Neuronal stem cell (in vitro differentiated cells): ENCODE data around the gene TFAP2B.

Experiments
- DNase-seq: peaks from one replicate; pipeline ENCODE4 v3.0.0-alpha.2; 2013; ENCODE audit warnings: low spot score
- H2AFZ ChIP-seq: one replicate; pipeline ENCODE4 v1.6.1; 2013; ENCODE audit warnings: mild to moderate bottlenecking, low read length, inconsistent platforms
- H2AK5ac ChIP-seq: 2 replicates; pipeline ENCODE4 v1.6.1; 2013; ENCODE audit warnings: low read depth, mild to moderate bottlenecking, inconsistent platforms, low read length, moderate library complexity, mixed read lengths
- H2BK120ac ChIP-seq: 2 replicates; pipeline ENCODE4 v1.6.1; 2013; ENCODE audit warnings: low read depth, mild to moderate bottlenecking, inconsistent platforms, low read length, moderate library complexity, mixed read lengths
- H2BK12ac ChIP-seq: one replicate; pipeline ENCODE4 v1.6.1; 2013; ENCODE audit warnings: low read length, inconsistent platforms
- H2BK15ac ChIP-seq: 2 replicates; pipeline ENCODE4 v1.6.1; 2013; ENCODE audit warnings: mild to moderate bottlenecking, low read length, inconsistent platforms, mixed read lengths
- H2BK5ac ChIP-seq: one replicate; pipeline ENCODE4 v1.6.1; 2013; ENCODE audit warnings: inconsistent platforms, mild to moderate bottlenecking, low read length, moderate library complexity
- H3K14ac ChIP-seq: one replicate; pipeline ENCODE4 v1.6.1; 2013; ENCODE audit warnings: low read length, inconsistent platforms
- H3K18ac ChIP-seq: 2 replicates; pipeline ENCODE4 v1.6.1; 2013; ENCODE audit warnings: low read length, inconsistent platforms
- H3K23ac ChIP-seq: 2 replicates; pipeline ENCODE4 v1.6.1; 2013; ENCODE audit warnings: low read depth, mild to moderate bottlenecking, mixed read lengths, low read length, inconsistent platforms; ENCODE audit not compliant: poor library complexity
- H3K27ac ChIP-seq: replicated peaks from 3 replicates; pipeline ENCODE4 v1.5.1; 2013; ENCODE audit warnings: low read length, inconsistent platforms
- H3K27me3 ChIP-seq, 3 experiments: 2 replicates each; pipeline ENCODE4 v1.6.1; 2013; ENCODE audit warnings: low read length in 3 of 3, mild to moderate bottlenecking in 2 of 3, inconsistent platforms in 1 of 3, low read depth in 1 of 3, mixed read lengths in 1 of 3, moderate library complexity in 1 of 3; ENCODE audit not compliant: control insufficient read depth in 3 of 3, insufficient read depth in 3 of 3
- H3K36me3 ChIP-seq, 2 donors: replicated peaks in 1 of 2; 2 replicates each; pipeline ENCODE4 v1.6.1; 2013; ENCODE audit warnings: low read length in 2 of 2; ENCODE audit not compliant: control insufficient read depth in 2 of 2, insufficient read depth in 2 of 2
- H3K4ac ChIP-seq: 2 replicates; pipeline ENCODE4 v1.6.1; 2013; ENCODE audit warnings: inconsistent platforms, mild to moderate bottlenecking, low read length, moderate library complexity
- H3K4me1 ChIP-seq, 2 donors: 1 replicate in 1 of 2; 2 replicates in 1 of 2; pipeline ENCODE4 v1.6.1; 2013; ENCODE audit warnings: low read length in 2 of 2, low read depth in 1 of 2; ENCODE audit not compliant: control insufficient read depth in 2 of 2, insufficient read depth in 1 of 2
- H3K4me2 ChIP-seq: one replicate; pipeline ENCODE4 v1.6.1; 2013; ENCODE audit warnings: mild to moderate bottlenecking, low read length, inconsistent platforms; ENCODE audit not compliant: insufficient read depth, poor library complexity, severe bottlenecking
- H3K4me3 ChIP-seq, 2 donors: 2 replicates each; pipeline ENCODE4 v1.5.1; 2013; ENCODE audit warnings: low read length in 2 of 2, mild to moderate bottlenecking in 2 of 2, inconsistent platforms in 1 of 2, moderate library complexity in 1 of 2
- H3K79me1 ChIP-seq: one replicate; pipeline ENCODE4 v1.6.1; 2013; ENCODE audit warnings: low read depth, mild to moderate bottlenecking, inconsistent platforms, low read length, moderate library complexity
- H3K9ac ChIP-seq: one replicate; pipeline ENCODE4 v1.6.1; 2013; ENCODE audit warnings: mild to moderate bottlenecking, low read depth, low read length, inconsistent platforms; ENCODE audit not compliant: poor library complexity
- H3K9me3 ChIP-seq, 2 donors: replicated peaks in 1 of 2; 2 replicates each; pipeline versions ENCODE3 to v1.6.1; 2013; ENCODE audit warnings: low read length in 2 of 2, mild to moderate bottlenecking in 2 of 2, inconsistent platforms in 1 of 2, low read depth in 1 of 2, mixed read lengths in 1 of 2, moderate library complexity in 1 of 2; ENCODE audit not compliant: control insufficient read depth in 2 of 2, insufficient read depth in 1 of 2
- H4K8ac ChIP-seq: one replicate; pipeline ENCODE4 v1.6.1; 2013; ENCODE audit warnings: low read depth, mild to moderate bottlenecking, inconsistent platforms, low read length, moderate library complexity
- H4K91ac ChIP-seq: one replicate; pipeline ENCODE4 v1.6.1; 2013; ENCODE audit warnings: low read length, low read depth, mild to moderate bottlenecking, inconsistent platforms; ENCODE audit not compliant: poor library complexity
- WGBS, 2 donors: extraction: QIAGEN DNeasy Blood & Tissue Kit; methylation state at CpG; one replicate each; pipeline ENCODE4 v1.1.7; 2013; ENCODE audit warnings: missing lambda C conversion rate in 2 of 2, mixed read lengths in 1 of 2; ENCODE audit not compliant: insufficient read length in 2 of 2, insufficient replicate concordance in 1 of 2; ENCODE audit errors: extremely low coverage in 2 of 2; 5-methylcytosine and 5-hydroxymethylcytosine counted together

TFAP2B gene

DNA sequence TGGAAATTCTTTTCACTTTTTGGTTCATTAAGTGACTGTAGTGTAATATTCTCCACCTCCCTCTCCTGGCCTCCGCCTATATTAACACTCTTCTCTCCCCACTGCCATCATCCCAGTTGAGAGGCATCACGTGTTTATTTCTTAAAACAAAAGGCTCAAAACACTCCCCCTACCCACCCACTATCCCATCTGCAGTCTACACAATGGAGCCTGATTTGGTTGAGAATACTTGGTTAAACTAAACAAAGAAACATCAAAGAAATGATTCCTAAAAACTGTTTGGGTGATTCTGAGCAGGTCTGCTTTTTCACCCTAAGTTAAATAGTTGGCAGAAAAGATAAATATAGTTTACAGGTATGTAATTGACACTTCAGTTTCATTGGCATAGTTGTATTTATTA is 5.9 kb downstream of the TFAP2B start:
- Histone ChIP-seq H3K27ac (no peak overlapping the region), H2AFZ (no peak overlapping the region), H4K91ac (no peak overlapping the region), H3K4me1 (peaks cover under 1 to 10% of the 10 kb centered on the region in 2 donors), H2BK15ac (no peak overlapping the region), H2BK120ac (no peak overlapping the region), H3K79me1 (no peaks in the 10 kb centered on the region), H3K9ac (no peak overlapping the region), H3K23ac (no peak overlapping the region), H3K36me3 (no peaks in the 10 kb centered on the region), H3K4me2 (no peak overlapping the region), H3K4ac (no peak overlapping the region), H3K27me3 (peaks cover 30 to 89% (median 85%) of the 10 kb centered on the region in 3 experiments), H2BK5ac (no peak overlapping the region), H3K4me3 (no peak overlapping the region), H2AK5ac (no peak overlapping the region), H3K18ac (no peak overlapping the region), H4K8ac (no peak overlapping the region), H3K9me3 (peaks cover 0 to 3% of the 10 kb centered on the region in 2 donors), H2BK12ac (no peak overlapping the region), H3K14ac (no peak overlapping the region)
- WGBS, 2 donors, result no CpG with 5 or more reads among the region's 2 CpGs
- DNase-seq, result no peak

DNA sequence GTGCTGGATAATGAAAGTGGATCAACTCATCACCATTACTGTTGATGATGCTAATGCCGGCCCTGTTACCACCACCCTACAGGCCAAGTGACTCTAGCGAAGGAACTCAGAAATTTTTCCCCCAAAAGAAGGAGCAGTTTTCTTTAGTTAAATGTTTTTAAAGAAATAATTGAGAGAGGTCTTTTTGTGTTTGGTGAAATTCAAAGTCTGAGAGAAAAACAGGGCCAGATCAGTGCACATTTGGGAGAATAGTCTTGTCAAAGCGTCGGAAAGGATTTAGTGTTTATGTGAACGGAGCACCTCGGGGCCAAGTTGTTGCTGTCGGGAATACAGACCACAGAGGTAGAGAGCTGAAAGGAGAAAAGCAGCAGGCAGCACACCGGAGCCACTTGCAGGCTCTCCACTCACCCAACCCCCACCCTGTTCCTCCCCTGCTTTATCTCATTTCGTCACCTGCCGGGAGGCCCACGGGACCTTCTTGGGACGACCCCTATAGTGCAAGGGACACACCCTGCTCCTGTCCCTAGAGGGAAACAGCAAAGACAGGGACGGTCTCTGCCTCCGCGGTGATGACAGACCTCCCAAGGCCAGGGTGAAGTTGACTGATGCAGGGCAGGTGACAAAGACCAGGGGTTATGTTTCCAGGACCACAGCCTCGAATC is 6.8 kb downstream of the TFAP2B start:
- H2BK12ac ChIP-seq, result no peak overlapping the region
- no peak overlapping the region for H4K8ac ChIP-seq
- peaks cover 0 to 3% of the 10 kb centered on the region in 2 donors for H3K9me3 ChIP-seq
- no peak overlapping the region for H3K4ac ChIP-seq
- H2BK15ac ChIP-seq, result no peak overlapping the region
- H3K14ac ChIP-seq, result no peak overlapping the region
- H3K4me2 ChIP-seq, result no peak overlapping the region
- H2AFZ ChIP-seq, result no peak overlapping the region
- no peak overlapping the region for H2BK120ac ChIP-seq
- H3K18ac ChIP-seq, result no peak overlapping the region
- no peak overlapping the region for H3K4me3 ChIP-seq
- no peak overlapping the region for H3K23ac ChIP-seq
- no peaks in the 10 kb centered on the region for H3K36me3 ChIP-seq
- H3K79me1 ChIP-seq, result no peaks in the 10 kb centered on the region
- no peak overlapping the region for H3K9ac ChIP-seq
- no peak overlapping the region for H3K27ac ChIP-seq
- DNase-seq, result no peak
- H2AK5ac ChIP-seq, result no peak overlapping the region
- no peak overlapping the region for H2BK5ac ChIP-seq
- no peak overlapping the region for H4K91ac ChIP-seq
- WGBS, 2 donors, result no CpG with 5 or more reads among the region's 16 CpGs
- peaks cover 22 to 85% (median 75%) of the 10 kb centered on the region in 3 experiments for H3K27me3 ChIP-seq
- H3K4me1 ChIP-seq, result peaks cover 0 to 10% of the 10 kb centered on the region in 2 donors

DNA sequence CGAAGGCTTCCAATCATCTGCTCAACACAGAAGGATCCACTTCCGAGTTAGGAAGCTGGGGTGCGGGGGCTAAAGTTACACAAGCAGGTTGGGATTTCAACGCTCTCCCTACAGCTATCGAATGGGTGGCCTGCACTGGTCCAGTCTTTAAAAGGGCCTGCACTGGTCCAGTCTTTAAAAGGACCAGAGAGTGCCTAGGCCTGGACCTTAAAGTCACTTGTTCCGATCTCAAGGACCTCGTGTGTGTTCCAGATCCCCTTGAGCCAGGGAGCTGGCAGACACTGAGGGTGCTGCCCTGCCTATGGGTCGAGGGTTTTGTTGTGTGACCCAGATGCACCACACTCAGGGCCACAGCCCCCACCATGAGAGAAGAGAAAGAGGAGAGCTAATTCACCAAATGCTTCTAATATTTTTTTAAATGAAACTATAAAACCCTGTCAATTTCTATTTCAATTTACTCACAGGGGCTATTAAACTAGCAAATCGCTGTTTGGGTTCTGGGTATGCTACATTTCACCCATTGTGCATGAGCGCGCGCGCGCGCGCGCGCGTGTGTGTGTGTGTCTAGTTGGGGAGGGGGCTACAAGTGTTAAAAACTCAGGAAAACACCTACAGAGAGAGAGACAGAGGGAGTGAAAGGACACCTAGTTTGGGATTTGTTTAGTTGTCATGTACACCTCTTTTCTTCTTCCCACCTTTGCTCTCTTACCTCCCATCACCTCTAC is 7.5 kb downstream of the TFAP2B start:
- Histone ChIP-seq H3K4ac (no peak overlapping the region), H3K4me1 (peaks cover 0 to 8% of the 10 kb centered on the region in 2 donors), H4K91ac (no peak overlapping the region), H3K14ac (no peak overlapping the region), H2BK12ac (no peak overlapping the region), H2AFZ (no peak overlapping the region), H3K23ac (no peak overlapping the region), H3K9ac (no peak overlapping the region), H3K79me1 (no peaks in the 10 kb centered on the region), H3K27ac (no peak overlapping the region), H3K27me3 (peaks cover 21 to 84% (median 68%) of the 10 kb centered on the region in 3 experiments), H3K4me3 (no peak overlapping the region), H3K4me2 (no peak overlapping the region), H2BK5ac (no peak overlapping the region), H3K9me3 (peaks cover 0 to 3% of the 10 kb centered on the region in 2 donors), H2BK120ac (no peak overlapping the region), H3K36me3 (no peaks in the 10 kb centered on the region), H3K18ac (peak overlapping the region; percentile 15), H2AK5ac (no peak overlapping the region), H4K8ac (no peak overlapping the region), H2BK15ac (no peak overlapping the region)
- WGBS, 2 donors, result no CpG with 5 or more reads among the region's 19 CpGs
- DNase-seq, result no peak

DNA sequence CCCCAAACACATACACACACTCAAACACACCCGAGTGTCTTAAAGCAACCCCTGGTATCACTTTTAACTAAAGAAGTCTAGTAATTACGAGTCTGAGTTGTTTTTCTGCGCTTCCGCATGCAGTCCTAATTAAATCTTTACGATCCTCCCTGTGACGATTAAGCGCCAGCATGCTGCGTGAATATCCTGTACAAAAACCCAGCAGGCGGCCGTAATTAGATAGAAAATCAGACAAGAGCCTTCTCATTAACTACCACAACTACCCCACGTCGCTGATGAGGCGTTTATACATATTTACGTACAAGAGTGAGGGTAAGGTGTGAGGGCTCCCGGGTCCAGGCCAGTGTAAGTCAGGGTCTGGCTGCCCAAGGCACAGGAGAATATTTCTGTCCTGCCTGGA is 8.1 kb downstream of the TFAP2B start:
- H2AFZ ChIP-seq, result no peak overlapping the region
- H3K9me3 ChIP-seq, result peaks cover 0 to 3% of the 10 kb centered on the region in 2 donors
- no peak overlapping the region for H2AK5ac ChIP-seq
- H2BK5ac ChIP-seq, result no peak overlapping the region
- no peak overlapping the region for H3K4me2 ChIP-seq
- no peak overlapping the region for H3K27ac ChIP-seq
- no peak overlapping the region for H3K9ac ChIP-seq
- H4K8ac ChIP-seq, result no peak overlapping the region
- no peak overlapping the region for H2BK15ac ChIP-seq
- no peak overlapping the region for H4K91ac ChIP-seq
- H3K36me3 ChIP-seq, result no peaks in the 10 kb centered on the region
- WGBS, 2 donors, result no CpG with 5 or more reads among the region's 15 CpGs
- peaks cover 0 to 4% of the 10 kb centered on the region in 2 donors for H3K4me1 ChIP-seq
- no peak overlapping the region for H3K14ac ChIP-seq
- H3K4me3 ChIP-seq, result no peak overlapping the region
- H2BK12ac ChIP-seq, result no peak overlapping the region
- H3K79me1 ChIP-seq, result no peaks in the 10 kb centered on the region
- no peak overlapping the region for H2BK120ac ChIP-seq
- no peak for DNase-seq
- H3K27me3 ChIP-seq, result peaks cover 21 to 83% (median 63%) of the 10 kb centered on the region in 3 experiments
- H3K18ac ChIP-seq, result no peak overlapping the region
- H3K23ac ChIP-seq, result no peak overlapping the region
- H3K4ac ChIP-seq, result no peak overlapping the region
